Measurements from ENCODE around the gene PELI1.

DNA sequence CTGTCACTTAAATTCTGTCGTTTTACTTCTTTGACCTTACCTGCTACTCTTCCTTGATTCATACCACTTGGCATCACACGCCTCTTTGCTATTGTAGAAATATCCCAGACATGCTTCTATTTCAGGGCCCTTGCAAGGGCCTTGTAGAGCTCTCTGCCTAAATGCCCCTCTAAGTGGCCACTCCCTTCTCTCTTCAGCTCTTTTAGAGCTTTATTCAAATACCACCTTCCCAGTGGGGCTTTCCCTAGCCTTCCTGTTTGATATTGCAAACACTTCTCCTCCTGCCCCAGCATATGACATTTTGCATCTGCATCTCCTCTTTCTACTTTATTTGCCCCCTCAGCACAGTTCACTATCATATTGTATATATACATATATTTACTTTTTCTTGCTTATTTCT, 54.0 kb downstream of the PELI1 start:
- TF ChIP-seq POLR2AphosphoS5 (IDR thresholded peaks at IDR 0.05) = no peak
- TF ChIP-seq, protein P1, sequence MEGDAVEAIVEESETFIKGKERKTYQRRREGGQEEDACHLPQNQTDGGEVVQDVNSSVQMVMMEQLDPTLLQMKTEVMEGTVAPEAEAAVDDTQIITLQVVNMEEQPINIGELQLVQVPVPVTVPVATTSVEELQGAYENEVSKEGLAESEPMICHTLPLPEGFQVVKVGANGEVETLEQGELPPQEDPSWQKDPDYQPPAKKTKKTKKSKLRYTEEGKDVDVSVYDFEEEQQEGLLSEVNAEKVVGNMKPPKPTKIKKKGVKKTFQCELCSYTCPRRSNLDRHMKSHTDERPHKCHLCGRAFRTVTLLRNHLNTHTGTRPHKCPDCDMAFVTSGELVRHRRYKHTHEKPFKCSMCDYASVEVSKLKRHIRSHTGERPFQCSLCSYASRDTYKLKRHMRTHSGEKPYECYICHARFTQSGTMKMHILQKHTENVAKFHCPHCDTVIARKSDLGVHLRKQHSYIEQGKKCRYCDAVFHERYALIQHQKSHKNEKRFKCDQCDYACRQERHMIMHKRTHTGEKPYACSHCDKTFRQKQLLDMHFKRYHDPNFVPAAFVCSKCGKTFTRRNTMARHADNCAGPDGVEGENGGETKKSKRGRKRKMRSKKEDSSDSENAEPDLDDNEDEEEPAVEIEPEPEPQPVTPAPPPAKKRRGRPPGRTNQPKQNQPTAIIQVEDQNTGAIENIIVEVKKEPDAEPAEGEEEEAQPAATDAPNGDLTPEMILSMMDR (IDR thresholded peaks at IDR 0.05) = no peak

Measured in upper lobe of left lung (tissue), 4 donors.